C1 segment of cervical spinal cord (tissue), 14 donors: ENCODE data around the gene YAE1.

ENCODE experiments used
- DNase-seq, 14 donors: peaks; one replicate each; lab custom pipeline; 2025; lab: John Stamatoyannopoulos, UW

The YAE1 gene

DNA sequence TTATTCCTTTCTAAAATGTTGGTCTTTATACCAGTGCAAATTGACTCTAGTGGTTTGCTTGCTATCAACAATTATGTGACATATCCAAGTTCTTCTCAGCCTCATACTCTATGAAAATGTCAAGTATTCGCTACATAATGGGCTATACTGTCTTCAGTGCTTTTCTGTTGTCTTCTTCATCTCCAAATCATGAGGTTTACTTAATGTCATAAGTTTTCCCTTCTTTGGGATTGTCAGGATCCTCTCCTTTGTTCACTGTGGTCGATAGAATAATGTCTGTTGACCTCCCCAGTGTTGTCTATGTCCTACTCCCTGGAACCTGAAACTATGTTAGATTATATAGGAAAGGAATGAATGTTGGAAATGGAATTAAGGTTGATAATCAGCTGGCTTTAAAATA lies 40.7 kb downstream of the YAE1 start:
- DNase-seq: no peak

DNA sequence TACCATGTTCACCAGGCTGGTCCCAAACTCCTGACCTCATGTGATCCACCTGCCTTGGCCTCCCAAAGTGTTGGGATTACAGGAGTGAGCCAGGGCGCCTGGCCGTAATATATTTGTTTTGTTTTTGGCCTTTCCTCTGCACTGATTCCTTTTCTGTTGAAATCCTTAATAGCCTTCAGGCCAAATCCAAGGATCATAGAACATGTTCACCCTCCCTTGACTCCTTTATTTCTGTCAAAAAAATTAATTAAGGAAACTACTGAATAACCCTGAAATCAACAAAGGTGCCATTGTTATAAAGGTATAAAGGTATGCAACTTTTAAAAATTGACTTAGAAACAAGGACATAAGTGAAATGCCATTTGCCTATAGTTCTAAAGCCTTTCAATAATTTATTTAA lies 41.7 kb downstream of the YAE1 start:
- no peak for DNase-seq

DNA sequence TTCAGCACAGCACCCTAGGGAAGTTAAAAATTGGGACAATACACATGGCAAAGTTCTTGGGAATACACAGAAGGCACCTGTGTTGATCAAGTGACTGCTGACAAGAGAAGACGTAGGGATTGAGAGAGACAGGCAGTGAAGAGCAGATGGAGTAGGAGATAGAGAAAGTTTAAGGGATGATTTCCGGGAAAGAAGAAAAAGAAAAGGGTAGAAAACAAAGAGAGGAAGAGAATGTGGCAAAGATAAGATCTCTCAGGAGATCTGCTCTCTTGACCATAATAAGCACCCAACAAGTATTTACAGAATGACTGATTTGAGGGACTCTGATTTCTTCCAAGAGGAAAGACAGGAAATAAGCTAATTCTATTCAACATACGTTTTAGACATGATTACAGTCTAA lies 42.1 kb downstream of the YAE1 start:
- DNase-seq: no peak

DNA sequence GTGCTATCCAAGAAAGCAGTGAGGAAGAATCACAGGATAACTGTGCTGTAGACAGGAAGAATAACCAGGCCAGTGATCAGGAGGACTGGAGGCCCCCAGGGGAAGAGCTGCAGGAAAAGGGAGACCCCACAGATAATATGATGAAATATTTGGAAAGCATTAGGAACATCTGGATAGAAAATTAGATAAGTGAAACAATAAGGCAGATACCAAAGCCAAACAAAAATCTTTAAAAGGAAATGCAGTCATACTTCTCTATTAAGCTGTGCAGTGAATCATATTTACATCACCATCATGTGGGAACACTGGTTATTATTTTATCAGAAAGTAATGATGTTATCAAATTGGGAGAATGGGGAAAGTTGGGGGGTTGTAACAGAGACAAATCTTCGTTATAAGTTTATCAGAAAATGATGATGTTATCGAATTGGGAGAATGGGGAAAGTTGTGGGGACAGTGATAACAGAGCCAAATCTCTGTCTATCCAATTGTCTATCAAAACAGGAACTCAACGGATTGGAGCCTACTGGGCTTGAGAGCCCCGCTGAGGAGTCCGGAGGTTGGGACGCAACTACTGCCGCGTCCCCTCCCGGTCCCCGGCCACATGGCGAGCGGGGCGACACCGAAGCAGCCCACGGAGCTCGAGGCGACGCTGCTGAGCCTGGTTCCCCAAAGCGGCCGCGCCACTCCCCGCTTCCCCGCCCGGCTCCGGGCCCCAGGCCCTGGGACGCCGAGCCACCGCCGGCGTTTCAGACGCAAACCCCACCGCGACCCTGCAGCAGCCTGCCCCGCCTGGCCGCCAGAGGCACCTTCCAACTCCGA lies 43.1 kb downstream of the YAE1 start:
- no peak for DNase-seq

DNA sequence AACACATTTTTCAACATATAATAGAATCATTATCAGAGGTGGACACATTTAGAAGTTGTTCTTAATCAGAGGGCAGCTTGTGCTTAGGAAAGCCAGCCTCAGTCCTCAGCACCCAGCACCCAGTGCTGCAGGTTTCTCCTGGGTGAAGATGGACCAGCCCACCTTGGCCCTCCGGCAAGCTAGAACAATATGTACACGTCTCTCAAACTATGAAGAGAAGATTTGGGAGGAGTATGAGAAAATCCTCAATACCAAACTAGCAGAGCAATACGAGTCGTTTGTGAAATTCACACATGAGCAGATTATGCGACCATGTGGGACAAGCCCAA lies 43.7 kb downstream of the YAE1 start:
- no peak for DNase-seq

DNA sequence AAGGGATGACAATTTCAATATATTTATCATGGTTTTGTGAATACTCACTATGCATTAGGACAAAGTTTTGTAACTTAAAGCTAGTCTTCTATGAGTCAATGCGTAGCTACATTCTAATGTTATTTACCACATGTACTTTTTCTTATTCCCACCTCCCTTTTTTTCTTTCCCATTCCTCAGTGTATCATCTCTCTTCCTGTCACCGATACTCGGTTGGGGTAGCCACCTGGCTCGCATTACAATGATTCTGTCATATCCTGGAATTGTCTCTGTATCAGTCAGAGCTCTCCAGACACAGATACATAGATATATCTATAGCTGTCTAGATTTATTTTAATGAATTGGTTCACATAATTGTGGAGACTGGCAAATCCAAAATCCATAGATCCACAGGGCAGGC lies 47.4 kb downstream of the YAE1 start:
- no peak for DNase-seq

DNA sequence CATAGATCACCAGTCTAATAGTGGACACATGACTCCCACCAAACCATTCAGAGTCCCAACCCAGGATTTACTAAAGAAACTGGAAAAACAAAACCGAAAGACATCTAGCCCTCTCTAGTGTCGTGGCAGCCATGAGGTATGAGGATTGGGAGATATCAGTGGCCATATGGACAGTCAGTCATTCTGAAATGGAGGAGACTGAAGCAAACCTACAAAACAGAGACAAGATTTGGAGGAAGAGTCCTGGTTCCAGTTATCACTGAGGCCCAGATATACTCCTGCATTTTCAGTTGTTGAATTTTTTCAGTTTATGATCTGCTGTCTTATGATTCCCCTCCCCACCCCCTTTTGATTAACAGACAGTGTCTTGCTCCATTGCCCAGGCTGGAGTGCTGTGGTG lies 48.1 kb downstream of the YAE1 start:
- DNase-seq: no peak

DNA sequence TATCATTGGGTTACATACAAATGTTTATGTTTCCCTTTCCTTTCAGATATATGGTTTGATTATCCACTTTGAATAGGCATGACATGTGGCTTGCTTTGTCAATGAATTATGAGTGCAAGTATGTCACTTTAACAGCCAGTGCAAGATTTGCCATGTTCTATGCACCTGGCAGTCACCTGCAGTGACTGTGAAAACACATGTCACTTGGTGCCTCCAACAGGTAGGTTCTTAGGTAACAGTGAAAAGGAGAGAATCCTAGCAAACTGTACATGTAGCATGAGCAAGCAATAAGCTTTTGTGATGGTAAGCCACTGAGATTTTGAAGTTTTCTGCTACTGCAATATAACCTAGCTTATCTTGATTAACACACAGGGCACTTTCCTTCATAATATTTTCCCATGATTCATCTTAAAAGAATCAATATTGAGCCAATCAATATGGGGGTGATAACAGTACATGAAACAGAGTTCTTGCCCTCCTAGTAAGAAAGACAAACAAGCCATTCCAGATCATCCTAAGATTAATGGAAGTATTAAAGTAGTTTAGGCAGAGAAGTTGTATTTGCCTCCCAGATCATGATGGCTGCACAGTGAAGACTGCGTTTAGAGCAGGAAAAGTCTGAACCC lies 49.3 kb downstream of the YAE1 start:
- no peak for DNase-seq

DNA sequence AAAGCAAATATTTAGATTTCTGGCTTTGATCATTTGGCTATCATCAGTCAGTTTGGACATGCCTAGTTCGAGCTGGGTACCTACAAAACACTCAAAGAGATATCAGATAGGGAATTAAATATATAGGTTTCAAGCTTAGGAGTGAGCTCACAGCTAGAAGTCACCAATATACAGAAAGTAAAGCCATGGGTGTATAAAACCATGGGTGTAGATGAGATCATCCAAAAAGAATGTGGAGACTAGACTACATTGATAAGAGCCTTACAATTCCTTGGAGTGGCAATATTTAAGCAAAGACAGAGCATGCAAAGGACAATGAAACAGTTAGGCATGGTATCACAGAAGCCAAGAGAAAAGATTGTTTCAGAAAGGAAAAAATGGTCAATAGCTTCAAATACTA lies 49.9 kb downstream of the YAE1 start:
- DNase-seq: no peak

DNA sequence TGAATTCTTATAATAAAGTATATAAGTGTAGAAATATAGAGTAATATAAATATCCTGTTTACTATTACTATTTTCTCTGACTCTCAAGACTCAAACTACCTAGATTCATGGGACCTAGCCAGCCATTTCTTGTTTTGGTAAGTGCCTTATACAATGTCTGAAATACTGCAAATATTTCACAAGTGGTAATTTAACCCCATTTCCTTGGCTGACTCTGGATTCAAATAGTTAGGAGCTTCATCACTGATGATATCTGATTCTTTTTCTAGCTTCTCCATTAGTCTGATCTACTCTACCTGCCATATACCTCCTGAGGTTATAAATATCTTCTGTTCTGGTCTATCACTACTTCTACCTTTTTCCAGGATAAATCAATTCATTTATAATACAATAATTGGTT lies 50.8 kb downstream of the YAE1 start:
- DNase-seq: no peak

DNA sequence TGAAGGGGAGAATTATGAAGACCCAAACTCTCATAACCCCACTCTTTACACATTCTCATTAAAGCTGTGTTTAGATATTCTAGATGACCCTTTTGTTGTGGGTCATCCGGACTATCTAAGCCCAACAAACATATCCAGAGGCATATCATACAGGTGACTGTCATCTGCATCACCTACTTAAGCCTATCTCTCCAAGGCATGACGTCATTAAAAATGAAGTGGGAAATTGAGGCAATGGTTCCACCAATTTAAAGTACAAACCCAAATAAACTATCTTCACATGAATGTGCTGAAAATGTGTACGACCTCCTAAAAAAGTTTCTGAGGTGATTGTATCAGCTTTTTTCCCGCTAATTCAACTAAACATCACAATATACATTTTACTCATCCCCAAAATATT lies 52.7 kb downstream of the YAE1 start:
- no peak for DNase-seq

DNA sequence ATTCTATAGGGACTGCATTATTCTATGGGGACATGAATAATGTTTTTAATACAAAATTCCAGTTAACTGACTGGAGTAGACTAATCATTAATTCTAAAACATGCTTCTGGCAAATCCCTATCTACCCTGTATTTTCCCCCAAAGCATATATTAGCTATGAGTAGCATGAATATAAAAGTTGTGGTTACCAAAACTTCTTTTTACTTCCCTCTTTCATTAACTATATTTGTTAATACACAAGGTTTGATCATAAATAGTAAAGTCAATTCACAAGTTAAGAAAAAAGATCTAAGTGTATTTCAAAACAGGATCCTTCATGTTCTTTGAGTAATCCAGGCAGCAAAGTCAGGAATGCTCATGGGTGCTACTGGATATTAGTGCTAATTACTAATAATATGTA lies 54.3 kb downstream of the YAE1 start:
- no peak for DNase-seq

DNA sequence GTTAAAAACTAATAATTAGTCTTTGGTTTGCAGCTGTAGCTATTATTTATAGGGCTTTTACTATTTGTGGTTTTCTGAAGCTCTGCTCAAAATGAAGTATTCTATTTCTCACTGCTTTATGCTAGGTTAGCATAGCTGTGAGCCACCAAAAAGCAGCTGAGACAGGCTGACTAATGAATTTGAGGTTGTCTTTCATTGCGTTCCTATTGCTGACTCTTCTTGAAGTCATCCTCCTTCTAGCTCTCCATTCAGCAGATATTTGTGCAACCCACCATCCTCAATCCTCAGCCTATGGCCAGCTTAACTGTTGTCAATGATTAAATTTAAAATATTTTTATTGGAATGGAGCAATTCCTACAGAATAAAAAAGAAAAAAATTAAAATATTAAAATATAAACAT lies 55.1 kb downstream of the YAE1 start:
- DNase-seq: no peak

DNA sequence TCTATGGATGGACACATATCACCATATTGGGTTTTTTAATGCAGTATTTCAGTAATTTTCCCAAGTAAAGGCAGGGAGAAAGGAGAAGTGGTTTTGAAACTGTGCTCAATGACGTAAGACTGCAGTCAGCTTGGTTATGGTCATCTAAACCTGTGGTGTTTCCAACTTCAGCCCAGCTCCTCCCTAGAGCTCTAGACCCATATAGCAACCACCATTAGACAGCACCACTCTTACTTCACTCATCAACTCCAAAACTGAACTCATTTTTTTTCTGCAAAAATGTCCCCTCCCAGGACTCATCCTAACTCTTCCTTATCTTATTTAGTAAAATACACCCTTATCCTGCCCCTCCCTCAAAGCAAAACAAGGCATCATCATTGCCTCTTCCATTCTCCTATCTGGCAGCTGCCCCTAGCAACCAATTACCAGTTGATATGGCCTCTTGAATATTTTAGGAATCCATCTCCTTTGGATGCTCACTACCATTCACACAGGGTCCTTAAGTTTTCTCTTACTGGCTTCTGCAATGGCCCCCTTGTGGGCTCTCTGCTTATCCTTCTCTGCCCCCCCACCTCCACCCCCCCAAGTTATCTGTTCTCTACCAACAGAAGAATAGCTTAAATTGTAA lies 55.7 kb downstream of the YAE1 start:
- no peak for DNase-seq
